LNCAP (cell line): ENCODE measurements around the gene SH3BP2.

Experiments
- TF ChIP-seq, protein P1 (sequence below): fragments of 450-650 bp; IDR thresholded peaks from 2 replicates; pipeline ENCODE4 v1.5.1; 2017; ENCODE audit warnings: mild to moderate bottlenecking

The SH3BP2 gene

DNA sequence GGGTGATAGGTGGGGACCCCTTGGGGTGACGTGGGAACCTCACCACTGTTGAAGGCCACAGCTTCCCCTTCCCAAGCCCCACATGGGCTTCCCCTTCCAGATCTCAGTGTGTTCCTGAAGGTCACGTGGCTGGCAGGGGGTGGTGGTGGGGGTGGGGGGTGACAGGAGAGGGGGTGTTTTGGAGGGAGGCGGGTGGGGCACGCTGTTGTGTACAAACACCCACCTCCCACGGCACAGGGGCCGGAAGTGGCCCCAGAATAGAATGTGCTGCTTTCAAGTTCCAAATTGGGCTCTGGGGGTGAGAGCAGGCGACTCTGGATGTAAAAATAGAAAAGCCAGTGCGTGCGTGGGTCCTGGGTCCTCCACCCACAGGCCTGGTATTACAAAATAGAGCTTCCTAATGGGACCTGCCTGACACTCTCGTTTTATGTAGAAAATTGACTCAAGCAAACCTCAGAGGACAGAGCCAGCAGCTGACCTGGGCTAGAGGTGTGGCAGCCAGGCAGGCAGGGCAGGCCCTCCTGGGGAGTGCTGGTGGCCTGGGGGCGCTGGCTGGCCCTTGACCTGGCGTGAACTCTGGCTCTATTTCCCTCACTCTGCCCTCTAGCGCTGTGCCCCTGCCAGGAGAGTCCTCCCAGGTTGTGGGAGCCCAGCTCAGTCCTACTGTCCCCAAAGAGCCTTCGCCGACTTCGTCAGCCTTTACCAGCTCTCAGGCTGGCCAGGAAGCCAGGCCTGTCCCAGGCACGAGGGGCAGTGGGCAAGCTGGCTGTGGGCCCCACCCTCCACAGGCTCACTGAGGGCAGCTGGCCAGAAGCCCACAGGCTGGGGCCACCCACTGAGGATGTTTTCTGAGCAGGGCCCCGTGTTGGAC is 5.4 kb upstream of the SH3BP2 start:
- TF ChIP-seq, protein P1, sequence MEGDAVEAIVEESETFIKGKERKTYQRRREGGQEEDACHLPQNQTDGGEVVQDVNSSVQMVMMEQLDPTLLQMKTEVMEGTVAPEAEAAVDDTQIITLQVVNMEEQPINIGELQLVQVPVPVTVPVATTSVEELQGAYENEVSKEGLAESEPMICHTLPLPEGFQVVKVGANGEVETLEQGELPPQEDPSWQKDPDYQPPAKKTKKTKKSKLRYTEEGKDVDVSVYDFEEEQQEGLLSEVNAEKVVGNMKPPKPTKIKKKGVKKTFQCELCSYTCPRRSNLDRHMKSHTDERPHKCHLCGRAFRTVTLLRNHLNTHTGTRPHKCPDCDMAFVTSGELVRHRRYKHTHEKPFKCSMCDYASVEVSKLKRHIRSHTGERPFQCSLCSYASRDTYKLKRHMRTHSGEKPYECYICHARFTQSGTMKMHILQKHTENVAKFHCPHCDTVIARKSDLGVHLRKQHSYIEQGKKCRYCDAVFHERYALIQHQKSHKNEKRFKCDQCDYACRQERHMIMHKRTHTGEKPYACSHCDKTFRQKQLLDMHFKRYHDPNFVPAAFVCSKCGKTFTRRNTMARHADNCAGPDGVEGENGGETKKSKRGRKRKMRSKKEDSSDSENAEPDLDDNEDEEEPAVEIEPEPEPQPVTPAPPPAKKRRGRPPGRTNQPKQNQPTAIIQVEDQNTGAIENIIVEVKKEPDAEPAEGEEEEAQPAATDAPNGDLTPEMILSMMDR: no peak

DNA sequence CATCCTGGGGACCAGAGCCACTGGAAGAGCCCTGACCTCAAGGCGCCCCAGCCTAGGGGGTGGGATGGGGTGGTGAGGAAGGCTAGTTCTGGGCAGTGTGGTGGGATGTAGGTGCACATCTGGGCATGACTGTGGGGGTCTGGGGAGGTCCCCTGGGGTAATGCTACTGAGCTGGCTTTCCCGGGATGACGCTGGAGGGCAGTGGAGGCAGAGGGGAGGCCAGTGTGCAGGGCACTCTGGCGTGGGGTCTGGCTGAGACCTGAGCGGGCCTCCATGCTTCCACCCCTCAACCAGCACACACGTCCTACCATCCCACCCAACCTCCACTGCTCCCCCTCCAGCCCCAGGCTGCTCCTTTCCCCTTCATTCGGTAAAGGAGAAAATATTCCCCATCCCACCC is 4.8 kb upstream of the SH3BP2 start:
- TF ChIP-seq, protein P1: no peak

DNA sequence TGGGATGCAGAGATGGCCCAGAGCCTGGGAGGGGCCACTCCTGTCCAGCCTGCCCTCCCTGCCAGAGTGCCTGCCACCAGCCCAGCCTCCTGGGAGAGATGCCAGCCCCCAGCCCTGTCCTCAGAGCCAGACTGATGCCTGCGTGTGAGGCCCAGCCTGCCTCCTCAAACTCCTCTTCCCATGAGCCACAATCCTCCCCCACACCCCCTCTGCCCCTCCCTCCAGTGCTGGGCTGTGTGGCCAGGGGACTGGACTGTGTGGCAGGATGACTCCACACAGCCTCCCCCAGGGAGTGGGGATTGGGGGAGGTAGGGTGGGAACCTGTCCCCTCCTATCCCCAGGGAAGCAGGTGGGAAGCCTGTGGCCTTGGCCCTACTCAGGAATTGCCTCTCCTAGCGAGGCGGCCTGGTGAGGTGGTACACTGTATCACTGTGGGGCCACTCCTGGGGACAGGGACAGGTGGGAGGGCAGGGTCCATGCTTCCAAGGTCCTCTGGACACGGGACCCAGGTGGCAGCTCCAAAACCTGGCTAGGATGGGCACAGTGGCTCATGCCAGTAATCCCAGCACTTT is 4.3 kb upstream of the SH3BP2 start:
- TF ChIP-seq, protein P1: no peak

DNA sequence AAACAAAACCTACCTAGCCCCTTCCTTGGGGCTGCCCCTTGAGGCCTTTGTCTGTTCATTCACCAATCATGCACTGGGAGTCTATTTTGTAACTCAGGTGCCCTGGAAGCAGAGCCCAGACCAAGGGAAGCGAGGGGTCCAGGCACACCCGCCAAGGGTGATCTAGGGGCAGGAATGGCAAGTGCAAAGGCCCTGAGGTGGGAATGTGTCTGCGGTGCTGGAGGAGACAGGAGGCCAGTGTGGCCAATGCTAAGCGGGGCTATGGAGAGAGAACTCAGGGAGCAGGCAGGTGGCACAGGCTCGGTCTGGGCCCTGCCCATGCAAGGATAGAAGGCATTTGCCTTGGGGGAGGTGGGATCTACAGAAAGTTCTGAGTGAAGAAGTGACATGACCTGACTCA is 3.5 kb upstream of the SH3BP2 start:
- TF ChIP-seq, protein P1: no peak

DNA sequence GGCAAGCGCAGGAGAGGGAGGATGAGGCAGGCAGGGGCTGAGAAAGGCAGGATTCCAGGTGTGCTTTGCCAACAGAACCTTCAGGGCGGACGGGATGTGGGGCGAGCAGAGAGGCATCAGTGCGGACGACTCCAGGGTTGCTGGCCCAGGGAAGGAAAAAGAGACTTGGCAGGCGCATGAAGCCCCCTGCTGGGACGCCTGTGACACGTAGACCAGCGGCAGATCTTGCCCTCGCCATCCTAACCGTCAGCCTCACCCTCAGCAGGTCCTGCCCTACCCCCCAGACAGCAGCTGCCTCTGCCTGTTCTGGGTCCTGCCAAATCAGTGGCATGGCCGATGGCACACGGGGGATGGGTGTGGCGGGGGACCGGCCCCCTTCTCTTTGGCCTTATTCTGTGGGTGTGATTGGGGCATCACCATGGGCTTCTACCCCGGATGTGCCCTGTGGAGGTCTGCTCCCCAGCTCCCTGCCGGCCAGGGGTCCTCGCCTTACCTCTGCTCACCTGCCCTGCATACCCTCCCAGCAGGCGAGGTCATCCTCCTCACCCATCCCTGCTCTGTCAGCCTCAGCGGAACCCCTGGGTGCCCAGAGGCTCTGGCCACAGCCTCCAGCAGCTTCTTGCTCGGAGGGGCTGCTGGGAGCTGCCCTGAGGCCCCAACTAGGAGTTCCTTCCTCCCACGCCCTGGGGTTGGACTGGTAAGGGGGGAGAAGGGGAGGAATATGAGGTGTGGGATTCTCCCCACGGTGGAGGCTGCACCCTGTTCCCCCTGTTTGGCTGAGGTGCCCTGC is 2.9 kb upstream of the SH3BP2 start:
- TF ChIP-seq, protein P1: no peak

DNA sequence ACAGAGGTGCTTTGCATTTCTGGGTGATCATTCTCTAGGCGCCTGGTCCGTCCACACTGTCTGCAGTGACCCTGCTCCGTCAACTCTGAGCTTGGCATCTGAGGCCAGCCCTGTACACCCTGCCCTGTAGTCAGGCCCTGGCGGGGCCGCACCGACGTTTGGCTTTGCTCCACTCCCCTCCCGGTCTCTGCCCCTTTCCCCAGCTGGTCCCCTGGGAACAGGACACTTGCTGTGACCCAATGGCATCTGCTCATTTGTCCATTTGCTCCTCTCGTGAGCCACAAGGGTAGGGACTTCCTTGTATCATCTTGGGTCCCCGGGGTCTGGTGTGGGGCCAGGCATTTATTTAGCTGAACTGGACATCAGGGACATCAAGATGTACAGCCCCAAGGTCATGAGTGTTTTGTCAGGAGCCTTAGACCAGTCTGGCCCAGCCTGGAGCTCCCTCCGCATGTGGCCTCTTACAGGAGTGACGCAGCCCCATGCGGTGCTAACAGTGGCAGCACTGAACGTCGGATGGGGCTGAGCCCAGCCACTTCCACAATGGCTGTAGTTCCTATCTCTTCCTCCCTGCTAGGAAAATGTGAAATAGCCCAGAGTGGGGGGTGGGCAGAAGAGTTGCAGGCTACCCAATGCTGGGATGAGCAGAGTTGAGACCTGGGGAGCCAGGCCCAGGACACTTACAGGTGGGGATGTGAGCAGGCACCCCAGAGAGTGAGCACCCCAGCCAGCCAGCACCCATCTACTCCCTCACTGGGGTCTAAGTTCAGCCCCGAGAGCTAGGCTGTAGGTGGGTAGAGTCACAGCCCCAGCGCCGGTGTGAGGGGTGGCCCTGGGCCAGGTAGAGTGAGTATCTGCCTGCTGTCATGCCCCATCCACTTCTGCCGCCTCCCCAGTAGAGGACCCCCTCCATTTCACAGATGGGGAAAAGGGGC is 2.0 kb upstream of the SH3BP2 start:
- TF ChIP-seq, protein P1: no peak
